HG03139 (cell line): ENCODE results near the gene SULF2.

ENCODE experiments used
- ATAC-seq: cut with Tn5 transposase; IDR thresholded peaks from one replicate; pipeline ENCODE4 v1.9.1; 2021; ENCODE audit not compliant: unreplicated experiment

The SULF2 gene

DNA sequence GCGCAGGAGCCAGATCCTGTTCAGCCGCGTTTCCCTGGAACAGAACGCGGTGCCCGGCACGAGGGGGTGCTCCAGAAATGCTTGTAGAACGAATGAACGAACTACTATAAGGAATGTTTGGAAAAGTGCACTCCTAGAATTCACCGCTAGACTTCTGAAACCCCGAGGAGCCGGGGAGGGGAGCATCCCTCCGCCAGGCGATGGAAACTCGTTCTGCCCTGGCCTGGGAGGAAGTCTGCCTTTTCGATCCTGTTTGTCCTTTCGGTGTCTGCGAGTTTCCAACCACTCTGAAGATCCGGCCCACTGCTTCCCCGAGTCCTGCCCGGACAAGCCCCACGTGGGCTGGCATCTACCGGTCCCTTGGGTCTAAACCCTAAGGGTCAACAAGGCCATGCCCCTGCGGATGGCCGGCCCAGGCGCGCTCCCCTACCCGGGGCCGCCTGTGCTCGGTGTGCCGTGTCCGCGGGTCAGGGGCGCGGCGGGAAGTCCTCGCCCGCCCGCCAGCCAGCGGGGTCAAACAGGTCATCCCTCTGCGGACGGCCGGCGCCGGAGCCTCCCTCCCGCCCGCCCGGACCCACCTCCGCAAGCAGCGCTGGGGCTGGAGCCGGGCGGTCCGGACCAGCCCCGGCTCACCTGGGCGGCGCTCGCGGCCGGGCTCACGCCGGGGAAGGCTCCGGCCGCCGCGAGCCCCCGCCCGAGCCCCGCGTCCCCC, 526 bp downstream of the SULF2 start:
- no peak for ATAC-seq

DNA sequence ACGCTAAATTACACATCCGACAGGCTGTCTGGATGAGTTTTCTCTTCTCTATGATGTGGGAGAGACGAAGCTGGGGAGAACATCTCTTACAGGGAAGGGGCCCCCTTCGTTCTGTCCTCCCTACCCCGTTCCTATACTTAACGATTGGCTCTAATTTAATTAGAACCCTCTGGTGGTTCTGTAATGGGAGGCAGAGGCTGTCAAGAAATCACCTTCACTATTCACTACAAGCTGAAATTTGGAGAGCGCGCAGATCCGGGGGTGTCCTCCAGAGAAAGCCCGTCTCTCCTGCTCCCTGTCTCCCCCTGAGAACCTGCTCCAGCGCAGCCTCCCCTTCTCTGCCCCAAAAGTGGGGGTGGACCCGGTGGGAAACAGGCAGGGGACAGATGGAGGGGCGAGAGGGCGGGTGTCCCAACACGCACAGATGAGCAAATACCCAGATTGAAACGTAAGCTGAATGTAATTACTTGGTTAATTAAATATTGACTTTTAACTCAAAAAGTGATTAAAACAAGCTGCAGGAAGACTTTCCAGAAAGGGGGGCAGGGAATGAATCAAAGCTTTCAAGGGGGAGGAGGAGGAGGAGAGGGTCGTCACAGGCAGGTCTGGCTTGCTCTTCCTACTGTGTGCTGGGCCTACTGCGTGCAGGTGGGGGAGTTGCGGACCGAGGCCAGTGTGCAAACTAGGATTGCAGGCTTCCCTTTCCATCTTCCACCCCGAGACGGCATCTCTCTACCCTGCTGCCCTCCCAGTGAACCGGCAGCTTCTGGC, 1.3 kb downstream of the SULF2 start:
- ATAC-seq = no peak

DNA sequence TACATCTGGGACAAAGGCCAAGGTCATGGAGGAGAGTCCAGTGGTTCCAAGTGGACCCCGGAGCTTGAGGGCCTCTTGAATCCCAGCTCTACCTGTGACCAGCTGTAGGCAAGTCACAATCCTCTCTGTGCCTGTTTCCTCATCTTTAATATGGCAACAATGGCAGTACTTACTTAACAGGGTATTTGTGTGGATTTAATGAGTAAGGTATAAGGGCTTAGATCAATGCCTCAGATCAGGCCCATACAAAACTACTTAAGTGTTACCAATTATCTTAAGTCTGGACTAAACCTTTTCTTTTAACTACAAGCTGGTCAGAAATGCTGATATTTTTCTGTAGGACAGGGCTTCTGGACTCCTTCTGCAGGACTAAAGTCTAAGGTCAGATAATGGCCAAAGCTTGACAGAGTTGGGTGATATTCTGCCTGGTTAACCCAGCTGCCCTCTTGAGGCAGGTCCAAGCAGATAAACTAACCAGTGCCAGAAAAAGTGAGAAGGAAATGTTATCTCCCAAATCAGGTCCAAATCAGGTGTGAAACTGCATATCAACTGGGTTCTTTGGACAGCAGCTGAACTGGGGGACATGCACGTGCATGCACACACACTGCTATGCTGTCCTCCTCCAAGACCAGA, 2.2 kb downstream of the SULF2 start:
- ATAC-seq = no peak

DNA sequence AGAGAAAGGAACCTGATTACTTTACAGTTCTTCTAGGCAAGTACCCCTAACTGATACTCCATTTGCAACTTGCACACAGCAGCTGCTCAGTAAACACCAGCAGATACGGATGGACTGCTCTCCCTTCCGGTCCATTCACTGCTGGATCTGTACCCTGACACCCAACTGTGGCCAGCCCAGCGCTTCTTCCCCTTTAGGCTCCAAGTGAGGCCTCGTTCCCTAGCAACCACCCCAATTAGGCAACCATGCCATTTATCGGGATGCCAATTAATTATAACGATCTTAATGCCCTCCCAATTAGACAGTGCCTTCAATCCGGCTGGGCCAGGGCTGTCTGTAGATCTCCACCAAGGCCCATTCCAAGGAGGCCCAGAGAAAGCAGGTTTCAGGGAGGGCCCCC, 3.2 kb downstream of the SULF2 start:
- ATAC-seq = no peak

DNA sequence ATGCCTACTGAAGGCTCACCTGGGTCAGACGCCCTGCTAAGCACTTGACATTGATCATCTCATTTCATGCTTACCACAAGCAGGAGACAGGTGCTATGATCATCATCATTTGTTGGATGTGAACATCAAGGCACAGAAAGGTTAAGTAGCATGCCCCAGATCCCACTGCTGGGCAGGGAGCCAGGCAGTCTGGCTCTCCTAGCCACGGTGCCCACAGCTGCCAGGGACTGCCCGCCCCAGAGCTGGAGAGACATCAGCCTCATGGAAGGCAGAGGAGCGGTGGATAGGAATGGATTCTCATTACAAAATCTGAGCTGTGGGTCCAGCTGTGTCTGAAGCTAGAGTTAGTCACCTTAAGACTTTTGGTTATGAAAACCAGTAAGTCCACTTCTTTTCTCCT, 3.6 kb downstream of the SULF2 start:
- ATAC-seq = no peak

DNA sequence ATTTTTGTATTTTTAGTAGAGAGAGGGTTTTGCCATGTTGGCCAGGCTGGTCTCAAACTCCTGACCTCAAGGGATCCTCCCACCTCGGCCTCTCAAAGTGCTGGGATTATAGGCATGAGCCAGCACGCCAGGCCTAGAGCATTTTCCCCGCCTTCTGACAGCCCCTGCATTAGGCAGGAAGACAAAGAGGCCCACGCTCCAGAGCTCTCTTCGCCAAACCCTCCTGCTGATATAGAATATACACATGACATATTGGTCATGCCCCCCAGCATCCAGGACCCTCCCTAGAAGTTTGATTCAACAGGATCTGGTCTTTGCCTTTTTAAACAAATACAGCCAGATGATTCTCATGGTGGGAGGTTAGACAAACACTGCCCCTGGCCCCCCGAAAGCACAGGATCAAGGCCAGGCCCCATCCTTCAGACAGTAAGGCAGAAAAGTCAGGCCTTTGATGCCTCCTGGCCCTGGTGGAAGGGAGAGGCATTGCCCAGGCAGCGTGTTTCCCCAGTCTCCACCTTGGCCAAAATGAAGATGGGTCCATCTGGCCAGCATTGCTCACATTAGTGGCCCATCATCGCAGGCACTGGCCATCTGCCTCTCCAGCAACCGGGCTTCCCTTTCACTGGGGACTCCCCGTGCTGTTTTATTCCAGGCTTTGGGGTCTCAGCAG, 4.4 kb downstream of the SULF2 start:
- ATAC-seq = no peak

DNA sequence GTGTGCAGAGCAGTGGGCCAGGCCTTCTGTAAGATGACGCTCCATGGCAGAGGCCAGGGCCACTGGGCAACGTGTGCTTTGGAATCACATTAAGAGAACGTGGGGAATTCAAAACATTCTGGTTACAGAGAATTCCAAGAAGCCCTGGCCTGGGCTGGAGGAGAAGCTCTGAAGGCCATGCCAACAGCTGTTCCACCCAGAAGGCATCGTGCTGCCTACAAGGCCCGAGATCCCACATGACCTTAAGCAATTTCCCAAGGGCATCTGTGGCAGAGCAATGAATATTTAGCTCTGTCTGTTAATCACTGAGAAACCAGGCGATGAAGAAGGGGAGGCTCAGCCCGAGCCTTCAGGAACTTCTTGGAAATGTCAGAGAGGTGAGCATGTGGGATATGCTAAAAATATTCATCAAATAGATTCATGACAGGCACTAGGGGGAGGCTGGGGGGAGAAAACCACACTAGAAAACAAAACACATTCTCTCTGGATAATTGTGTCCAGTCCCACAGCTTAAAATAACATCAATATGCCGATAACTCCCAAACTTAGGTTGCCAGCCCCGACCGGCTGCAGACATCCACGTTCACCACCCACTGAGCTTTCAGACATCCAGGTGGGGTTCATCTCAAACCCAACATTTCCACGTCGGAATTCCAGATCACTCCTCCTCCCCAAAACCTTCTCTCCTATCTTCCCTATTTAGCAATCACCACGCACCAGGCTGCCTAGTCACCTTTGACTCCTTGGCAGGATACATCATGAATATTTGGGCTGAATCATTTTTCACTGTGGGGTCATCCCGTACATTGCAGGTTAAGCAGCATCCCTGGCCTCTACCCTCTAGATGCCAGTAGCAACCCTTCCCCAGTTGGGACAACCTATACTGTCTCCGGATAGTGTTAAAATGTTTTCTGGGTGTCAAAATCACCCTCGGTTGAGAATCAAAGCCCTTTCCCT, 6.6 kb downstream of the SULF2 start:
- no peak for ATAC-seq

DNA sequence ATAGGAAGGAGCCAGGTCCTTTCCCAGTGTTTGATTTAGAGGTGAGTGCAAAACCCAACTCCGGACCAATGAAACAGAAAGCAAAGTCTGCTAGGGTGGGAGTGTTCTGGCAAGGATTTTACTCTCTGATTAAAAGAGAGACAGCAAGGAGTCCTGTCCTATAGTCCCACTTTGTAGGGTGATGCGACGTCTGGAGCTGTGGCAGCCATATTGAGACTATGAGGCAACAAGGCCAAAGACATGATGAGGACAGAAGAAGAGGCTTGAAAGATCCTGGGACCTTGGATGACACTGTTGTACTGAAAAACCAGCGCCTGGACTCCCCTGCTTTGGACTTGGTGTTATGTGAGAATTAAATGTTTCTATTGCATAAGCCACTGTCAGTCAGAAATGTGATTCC, 8.1 kb downstream of the SULF2 start:
- ATAC-seq = no peak

DNA sequence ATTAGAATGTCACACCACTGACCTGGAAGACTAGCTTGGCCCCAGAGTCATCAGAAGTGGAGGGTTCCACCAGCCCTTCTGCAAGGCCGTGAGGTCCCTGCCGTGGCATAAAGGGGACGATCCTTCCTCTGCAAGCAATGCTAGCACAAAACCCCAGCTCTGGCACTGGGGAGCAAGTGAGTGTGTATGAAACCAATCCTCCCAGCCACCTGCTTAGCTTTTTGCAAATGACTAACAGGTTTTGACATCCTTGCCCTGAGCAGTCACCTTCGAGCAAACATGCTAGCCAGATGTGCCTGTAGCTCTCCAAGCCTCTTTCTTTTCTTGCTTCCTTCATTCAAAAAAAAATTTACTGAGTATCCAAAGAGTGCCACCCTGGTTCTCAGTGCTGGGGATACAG, 8.6 kb downstream of the SULF2 start:
- no peak for ATAC-seq

DNA sequence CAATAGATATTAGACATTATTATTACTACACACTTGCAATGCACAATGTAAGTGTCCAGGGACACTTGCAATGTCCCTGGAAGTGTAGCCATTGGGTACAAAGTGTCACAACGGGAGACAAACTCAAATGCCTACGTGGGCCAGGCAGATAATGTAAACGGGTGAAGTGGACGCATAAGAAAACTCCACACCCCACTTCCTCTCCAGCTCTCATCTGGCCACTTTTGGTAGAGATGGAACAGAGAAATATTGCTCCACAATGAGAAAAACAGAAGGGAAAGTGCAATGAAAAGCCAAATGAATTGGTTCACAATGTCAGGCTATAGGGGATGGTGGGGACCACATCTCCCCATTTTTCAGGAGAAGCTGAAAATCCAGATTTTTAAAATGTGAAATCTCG, 9.4 kb downstream of the SULF2 start:
- ATAC-seq = no peak

DNA sequence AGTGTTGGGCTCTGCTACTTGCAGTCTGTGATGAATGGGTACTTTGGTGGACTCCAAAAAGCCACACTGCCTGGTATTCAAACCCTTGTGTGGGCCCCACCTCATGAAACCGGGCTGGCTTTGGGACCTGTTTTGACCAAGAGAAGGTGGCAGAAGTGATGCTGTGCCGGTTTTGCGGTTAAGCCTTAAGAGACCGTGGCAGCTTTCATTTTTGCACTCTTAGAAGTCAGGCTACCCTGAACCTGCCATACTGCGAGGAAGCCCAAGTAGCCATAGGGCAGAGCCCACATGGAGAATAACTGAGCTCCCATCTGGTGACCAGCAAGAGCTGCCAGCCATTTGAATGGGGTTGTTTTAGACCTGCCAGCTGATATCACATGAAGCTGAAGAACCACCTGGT, 10.2 kb downstream of the SULF2 start:
- no peak for ATAC-seq

DNA sequence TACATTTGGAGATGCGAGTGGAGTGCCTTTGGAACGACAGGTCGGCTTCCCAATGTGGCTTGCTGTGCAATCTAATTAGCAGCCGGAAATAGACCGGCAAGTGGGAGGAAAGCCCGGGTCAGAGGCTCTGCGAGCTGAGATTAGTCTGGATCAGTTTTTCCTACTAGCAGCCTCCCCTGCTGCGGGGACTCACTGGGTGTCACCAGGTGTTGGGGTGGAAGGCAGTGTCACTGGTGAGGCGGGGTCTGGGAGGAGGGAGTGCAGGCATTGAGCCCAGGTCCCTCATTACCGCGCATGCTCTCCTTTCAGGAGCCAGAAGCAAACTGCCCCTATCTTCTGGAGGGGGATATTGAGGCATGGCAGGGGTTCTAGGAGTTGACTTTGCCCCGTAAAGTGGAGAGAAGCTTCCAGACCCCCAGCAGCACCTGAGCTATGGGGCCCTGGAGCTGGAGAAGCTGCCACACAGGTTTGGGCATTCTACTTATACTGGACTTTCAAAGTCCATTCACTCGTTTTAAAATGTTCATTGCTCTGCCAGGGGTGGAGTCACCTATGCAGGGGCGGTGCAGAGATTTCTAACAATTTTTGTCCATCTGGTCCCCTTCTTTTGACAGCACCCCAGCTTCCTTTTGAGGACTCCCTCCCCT, 11.0 kb downstream of the SULF2 start:
- no peak for ATAC-seq

DNA sequence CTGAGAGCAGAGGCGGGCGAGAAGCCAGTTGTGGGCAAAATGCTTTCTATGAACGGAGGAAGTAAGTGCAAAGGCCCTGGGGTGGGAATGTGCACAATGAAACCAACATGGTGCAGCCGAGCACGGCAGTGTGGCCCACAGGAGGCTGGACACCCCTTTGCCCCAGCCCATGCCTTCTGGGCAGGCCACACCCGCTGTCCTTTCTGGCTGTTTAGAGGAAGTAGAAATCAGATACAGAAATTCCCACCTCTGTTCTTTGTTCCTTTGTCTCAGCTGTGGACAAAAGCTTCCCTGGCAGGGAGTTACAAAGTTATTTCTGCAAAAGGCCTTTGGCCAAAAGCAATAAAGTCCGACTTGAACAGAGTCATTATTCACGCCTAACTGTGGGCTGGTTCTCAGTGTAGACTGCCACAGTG, 11.9 kb downstream of the SULF2 start:
- no peak for ATAC-seq

DNA sequence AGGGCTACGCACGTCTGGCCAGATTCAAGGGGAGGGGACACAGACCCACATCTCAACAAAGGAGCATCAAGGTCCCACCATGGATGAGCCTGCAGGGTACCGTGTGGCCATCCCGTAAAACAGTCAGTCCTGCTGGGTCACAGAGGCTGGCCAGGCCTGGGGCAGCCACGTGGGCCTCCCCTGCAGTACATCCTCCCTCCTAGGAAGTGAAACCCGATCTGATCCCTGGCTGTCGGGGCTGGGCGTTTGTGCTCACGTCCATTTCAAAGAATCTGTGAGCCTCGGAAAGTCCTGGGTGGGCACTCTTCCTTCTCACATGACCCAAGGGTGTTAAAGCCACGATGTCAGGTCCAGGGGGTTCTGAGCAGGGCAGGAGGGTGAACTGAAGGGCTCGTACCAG, 14.3 kb downstream of the SULF2 start:
- ATAC-seq = no peak

DNA sequence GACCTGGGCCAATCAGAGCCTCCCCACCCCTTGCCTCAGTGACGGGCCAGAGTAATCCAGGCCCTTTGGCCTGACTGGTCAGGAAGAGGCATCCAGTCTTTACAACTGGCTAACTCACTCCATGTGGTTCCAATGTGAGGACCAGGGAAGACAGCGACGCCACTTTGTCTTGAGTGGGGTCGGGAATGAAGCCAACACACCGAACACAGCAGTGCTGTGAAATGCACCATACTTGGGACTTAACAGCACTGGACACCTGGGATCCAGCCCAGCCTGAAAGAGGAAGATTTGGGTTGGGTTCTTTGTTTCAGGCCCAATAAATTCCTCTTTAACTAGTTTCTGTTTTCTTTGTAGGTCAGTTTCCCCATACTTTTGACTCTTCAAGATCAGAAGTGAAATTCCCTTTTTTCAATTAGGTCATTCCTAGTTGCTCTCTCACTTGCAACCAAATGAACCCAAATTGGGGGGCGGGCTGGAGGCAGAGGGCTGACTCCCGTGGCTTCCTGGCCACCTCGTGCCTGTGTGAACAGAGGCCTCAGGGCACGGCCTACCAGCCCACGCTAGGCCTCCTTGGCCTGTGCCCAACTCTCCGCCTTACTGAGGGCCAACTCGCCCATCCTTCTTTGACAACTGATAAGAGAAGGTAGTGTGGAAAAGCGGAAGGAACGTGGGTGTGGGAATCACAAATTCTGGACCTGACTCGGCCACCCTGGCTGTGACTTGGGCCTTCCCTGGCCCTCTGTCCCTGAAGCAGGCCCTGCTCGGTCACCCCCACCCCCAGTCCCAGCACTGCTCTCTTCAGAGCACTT, 17.1 kb downstream of the SULF2 start:
- no peak for ATAC-seq

DNA sequence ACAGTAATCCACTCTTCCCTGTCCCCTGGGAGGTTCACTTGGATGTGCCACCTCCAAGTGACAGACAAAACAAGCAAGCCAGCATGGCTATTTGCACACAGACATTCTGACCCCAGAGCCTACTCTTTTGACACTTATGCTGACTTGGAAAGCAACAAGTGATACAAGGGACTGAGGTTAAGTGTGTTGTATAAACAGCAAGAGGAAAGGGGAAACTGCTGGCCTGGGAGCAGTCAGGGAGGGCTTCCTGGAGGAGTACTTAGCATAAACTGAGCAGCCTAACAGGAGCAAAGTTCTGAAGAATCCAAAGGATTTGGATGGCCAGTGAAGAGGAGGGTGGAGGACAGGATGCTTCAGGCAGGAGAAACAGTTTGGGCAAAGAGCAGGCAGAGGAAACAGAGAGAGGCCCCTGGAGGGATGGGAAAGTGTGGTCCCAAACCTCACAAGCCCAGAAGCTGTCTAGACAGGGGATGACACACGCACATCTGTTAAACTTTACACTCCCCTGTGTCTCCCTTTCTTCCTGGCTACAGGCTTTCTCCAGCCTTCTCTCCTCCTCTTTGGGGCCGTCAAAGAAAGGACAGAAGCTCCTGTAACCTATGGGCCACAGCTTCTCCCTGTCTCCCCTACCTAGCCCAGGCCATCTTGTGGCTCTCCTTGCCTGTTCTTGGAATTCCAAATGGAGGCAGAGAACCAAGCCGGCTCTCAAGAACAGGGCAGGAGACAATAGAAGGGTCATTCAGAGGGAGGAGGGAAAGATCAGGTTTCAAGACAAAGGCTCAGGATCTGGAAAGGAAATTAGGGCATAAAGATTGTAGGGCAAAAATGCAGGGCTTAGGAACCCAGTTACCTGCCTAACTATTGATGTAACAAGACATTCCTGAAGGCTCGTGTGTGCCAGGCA, 19.3 kb downstream of the SULF2 start:
- ATAC-seq = no peak

DNA sequence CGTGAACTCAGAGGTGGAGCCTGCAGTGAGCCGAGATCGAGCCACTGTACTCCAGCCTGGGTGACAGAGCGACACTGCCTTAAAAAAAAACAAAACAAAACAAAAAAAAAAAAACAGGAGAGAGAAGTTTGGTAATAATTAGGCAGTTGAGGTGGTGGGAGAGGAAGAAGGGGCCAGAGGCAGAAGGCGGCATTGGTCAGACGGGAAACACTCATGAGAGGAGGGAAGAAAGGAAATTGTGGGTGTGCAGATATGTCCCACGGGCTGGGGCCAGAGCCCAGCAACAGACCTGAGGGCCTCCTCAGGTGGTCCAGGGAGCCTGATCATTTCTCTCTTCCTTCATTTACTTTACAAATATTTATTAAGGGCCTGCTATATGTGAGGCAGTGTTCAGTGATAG, 20.0 kb downstream of the SULF2 start:
- ATAC-seq = no peak

DNA sequence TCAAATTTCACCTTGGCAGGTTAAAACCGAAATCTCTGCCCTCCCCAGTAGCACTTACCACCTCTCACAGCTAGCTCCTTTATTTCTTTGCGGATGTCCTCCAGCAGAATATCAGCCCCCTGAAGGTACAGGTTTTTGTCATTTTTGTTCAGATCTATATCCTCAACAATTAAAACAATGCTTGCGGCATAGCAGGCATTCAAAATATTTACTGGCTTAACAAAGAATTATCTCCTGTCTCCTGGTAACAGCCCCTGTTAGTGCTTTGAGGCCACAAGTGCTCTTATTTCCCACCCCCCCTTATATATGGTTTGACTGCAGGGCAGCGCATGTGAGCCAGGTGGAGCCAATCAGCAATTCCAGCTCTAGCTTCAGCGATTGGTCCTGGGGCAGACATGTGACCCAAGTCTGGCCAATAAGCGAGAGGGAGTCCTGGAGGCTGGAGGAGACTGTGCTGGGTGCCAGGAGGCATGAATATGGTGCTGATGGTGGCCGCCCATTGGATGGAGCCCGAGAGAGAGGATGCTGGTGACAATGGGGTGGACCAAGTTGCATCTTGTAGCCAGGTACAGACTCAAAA, 21.0 kb downstream of the SULF2 start:
- no peak for ATAC-seq
